HG02943 (cell line): ENCODE data around the gene ARHGEF28.

Experiments used
- ATAC-seq: cut with Tn5 transposase; IDR thresholded peaks from one replicate; pipeline ENCODE4 v1.9.1; 2021; ENCODE audit warnings: mild to moderate bottlenecking, low read depth, moderate library complexity; ENCODE audit not compliant: unreplicated experiment

Gene ARHGEF28

GRCh38 chr5:73691302-73692080, 65.5 kb downstream of the ARHGEF28 start:
- no peak for ATAC-seq

GRCh38 chr5:73692166-73692640, 66.2 kb downstream of the ARHGEF28 start:
- ATAC-seq = no peak

- no peak for ATAC-seq
Measured at GRCh38 chr5:73692981-73693380, 67.0 kb downstream of the ARHGEF28 start.

GRCh38 chr5:73693573-73694061, 67.6 kb downstream of the ARHGEF28 start:
- ATAC-seq = peak; percentile 21

GRCh38 chr5:73694089-73694488, 68.1 kb downstream of the ARHGEF28 start:
- peak; percentile 84 for ATAC-seq

- no peak for ATAC-seq
Measured at GRCh38 chr5:73698011-73698410, 72.0 kb downstream of the ARHGEF28 start.

- ATAC-seq = no peak
Measured at GRCh38 chr5:73701566-73701965, 75.6 kb downstream of the ARHGEF28 start.

GRCh38 chr5:73702534-73702933, 76.5 kb downstream of the ARHGEF28 start:
- ATAC-seq = no peak

- no peak for ATAC-seq
Measured at GRCh38 chr5:73702951-73703350, 77.0 kb downstream of the ARHGEF28 start.

- no peak for ATAC-seq
Measured at GRCh38 chr5:73705364-73705763, 79.4 kb downstream of the ARHGEF28 start.

- no peak for ATAC-seq
Measured at GRCh38 chr5:73706963-73707362, 81.0 kb downstream of the ARHGEF28 start.

- ATAC-seq = no peak
Measured at GRCh38 chr5:73709536-73710129, 83.6 kb downstream of the ARHGEF28 start.

- ATAC-seq = no peak
Measured at GRCh38 chr5:73716284-73716808, 90.3 kb downstream of the ARHGEF28 start.

- no peak for ATAC-seq
Measured at GRCh38 chr5:73718762-73719161, 92.8 kb downstream of the ARHGEF28 start.

- ATAC-seq = no peak
Measured at GRCh38 chr5:73719632-73720031, 93.6 kb downstream of the ARHGEF28 start.

- ATAC-seq = no peak
Measured at GRCh38 chr5:73722231-73722630, 96.2 kb downstream of the ARHGEF28 start.

- ATAC-seq = no peak
Measured at GRCh38 chr5:73726071-73726470, 100.1 kb downstream of the ARHGEF28 start.

- no peak for ATAC-seq
Measured at GRCh38 chr5:73726606-73727231, 100.7 kb downstream of the ARHGEF28 start.

- no peak for ATAC-seq
Measured at GRCh38 chr5:73727470-73727869, 101.5 kb downstream of the ARHGEF28 start.

GRCh38 chr5:73728493-73729273, 102.7 kb downstream of the ARHGEF28 start:
- no peak for ATAC-seq
